ENCODE data around the gene ARHGEF37.

DNA sequence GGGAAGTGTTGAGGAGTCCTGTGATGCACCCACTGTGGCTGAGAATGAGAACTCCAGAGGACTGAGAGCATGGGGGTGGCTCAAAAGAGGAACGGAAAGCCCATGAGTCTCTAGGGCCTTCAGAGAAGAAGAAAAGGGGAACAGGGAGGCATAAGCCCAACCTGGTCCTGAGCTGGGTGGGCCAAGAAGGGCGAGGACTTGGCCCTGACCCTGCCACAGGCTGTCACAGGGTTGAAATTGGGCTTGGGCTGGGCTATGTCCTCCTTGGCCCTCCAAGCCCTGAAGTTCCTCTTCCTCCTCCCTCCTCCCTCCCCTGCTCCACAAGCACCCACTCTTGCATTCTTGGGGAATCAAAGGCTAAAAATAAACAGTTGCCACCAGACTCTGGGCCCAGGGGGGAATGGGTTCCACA lies 99.5 kb downstream of the ARHGEF37 start:
- TF ChIP-seq, protein P1, sequence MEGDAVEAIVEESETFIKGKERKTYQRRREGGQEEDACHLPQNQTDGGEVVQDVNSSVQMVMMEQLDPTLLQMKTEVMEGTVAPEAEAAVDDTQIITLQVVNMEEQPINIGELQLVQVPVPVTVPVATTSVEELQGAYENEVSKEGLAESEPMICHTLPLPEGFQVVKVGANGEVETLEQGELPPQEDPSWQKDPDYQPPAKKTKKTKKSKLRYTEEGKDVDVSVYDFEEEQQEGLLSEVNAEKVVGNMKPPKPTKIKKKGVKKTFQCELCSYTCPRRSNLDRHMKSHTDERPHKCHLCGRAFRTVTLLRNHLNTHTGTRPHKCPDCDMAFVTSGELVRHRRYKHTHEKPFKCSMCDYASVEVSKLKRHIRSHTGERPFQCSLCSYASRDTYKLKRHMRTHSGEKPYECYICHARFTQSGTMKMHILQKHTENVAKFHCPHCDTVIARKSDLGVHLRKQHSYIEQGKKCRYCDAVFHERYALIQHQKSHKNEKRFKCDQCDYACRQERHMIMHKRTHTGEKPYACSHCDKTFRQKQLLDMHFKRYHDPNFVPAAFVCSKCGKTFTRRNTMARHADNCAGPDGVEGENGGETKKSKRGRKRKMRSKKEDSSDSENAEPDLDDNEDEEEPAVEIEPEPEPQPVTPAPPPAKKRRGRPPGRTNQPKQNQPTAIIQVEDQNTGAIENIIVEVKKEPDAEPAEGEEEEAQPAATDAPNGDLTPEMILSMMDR (IDR thresholded peaks at IDR 0.05): no peak
- TF ChIP-seq POLR2AphosphoS5 (IDR thresholded peaks at IDR 0.05): no peak

Data from breast epithelium (tissue), 3 donors.